ENCODE results near the gene DPYSL5.

The DPYSL5 gene

DNA sequence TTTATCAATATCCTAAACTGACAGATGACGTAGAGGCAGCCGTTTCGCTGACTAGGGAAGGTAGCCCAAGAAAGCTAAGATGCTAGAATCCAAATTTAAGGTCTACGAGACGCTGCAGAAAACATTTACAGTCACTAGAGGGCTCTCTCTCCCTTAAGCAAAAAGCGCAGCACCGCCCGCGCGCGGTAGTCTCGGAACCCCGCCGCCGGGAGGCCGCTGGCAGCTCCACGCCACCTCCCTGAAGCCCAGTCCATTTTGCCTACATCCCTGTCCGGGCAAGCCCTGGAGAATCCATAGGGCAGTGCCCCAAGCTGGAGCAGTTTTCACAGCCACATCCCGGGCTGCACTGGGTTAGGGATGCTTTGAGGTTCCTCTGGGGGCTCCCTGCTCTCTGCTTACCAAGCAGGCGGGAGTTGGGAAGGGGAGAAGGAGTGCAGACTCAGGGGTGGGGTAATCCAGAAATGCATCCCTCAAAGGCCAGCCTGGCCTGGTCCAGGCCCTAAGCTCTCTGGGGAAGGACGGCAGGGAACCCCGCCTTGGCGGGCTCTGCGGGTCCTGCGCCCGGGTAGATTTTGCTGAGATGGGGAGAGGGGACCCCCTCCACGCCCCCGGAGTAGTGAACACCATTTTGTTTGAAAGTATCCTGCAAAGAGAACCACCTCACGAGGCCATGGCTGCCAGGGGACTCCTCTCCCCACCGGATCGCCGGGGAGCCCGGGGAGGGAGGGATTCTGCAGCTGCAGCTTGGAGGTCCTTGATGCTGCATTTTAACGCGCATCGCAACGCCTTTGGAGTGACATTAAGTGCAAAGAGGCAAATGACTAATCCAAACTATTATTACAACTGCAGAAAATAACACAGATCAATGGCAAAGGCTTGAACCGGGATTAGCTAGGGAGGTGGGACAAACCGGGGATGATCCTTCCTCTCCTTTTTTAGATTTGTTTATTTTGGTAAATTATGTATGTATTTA, 1.3 kb upstream of the DPYSL5 start:
- DNase-seq: peak; percentile 13 to 62 (median 39)

DNA sequence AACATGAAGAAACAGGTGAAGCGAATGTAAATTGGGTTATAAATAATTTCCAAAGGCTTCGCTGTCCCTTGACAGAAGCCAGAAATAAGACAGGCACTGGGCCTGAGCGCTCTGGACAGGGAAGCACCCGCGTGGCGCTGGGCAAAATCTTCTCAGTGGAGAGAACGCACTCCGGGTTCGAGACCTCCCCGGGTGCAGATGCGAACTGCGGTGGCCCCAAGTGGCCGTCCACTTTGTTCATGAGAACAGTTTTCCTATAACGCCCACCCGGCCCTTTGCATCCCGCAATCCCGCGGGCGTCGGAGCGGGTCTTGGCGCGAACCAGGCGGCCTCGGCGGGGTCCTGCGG, 651 bp upstream of the DPYSL5 start:
- peak in 1 of 6 experiments; percentile 19 for DNase-seq

DNA sequence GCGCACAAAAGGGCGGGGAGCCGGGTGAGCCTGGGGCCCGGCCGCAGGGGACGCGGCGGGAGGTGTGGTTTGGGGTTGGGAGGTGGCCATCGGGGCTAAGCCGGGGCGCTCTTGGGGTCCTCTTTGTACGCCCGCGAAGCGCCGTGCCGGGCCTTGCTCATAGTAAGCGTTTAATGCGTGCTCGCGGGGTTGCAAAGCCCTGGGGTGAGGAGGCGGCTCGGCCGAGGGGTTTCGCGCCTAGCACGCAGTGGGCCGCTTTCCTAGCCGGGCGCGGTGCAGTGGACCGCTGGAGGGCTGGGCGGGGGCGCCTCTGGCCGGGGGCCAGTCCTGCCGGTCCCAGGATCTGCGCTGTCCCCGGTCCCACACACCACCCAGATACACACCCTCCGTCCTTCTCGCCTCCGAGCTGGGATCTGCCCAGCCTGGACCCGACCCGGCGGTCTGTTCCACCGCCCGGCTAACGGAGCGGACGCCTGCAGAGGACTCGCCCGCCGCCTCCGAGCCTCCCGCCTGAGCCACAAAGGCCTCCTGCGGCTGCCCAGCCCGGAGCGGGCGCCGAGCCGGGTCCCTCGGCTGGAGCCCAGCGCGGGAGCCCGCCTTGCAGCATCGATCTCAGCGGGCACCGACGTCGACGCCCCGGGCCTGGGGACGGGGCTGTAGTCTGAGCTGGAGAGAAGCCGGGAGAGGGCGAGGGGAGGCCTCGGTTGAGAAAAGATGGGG, 564 bp downstream of the DPYSL5 start:
- peak in 3 of 6 experiments; percentile 17 to 29 (median 22) for DNase-seq

DNA sequence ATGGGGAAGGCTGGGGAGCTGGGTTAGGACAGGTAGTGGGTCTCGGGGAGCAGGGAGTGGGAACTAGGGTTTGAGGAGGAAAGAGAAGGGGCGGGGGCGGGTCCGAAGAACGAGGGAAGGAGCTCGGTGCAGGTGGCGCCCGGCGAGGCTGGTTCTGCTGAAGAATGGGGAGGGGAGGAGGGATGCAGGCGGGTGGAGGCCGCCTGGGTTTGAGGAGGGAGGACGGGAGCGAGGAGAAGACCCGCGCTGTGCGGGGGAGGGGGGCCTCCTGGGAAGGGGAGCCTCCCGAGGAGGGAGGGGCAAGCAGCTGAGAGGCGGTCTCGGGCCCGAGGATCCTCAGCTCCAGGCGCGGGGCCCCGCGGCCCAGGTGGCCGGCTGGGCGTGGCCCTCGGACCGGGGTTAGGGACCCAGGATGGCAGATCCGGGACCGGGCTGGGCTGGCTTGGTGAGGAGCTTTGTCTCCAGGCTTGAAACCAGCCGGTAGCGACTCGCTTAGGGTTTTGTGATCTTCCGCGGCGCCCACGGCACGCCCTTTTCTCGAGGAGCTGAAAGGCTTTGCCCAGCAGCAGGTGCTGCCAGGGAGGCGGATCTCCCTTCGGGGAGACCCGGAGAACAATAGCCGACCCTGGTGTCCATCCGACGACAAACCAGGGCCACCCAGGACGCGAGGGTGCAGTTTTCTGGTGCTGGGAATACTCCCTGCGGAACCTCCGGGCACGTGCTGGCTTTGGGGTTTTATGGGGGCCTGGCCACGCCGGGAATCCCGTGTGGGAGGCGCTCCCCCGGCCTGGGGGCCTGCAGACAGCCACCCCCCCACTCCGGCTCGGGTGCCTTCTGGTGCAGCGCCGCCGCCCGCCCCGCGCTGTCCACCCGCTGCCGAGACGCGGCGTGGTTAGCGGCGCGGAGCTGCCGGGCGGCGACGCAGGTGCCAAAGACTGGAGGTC, 1.4 kb downstream of the DPYSL5 start:
- peak in 1 of 6 experiments; percentile 11 for DNase-seq

DNA sequence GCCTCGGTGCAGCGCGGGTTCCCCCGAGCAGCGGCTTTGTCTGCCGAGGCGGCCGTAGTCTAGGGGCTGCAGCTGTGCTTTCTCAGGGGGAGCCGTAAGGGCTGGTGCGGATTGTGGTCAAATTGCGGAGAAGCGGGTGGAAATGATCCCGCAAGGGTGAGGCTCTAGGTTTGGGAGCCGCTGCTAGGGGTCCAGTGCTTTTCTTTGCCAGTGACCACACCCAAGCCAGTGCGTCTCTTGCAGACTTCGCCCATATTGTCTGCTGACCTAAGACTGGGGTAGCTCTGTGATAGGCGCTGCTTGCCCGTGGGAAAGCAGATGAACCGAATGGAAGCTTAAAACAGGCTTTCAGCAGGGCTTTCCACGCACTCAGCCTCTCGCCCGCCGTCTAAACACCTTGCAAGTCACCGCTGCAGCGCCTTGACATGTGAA, 2.1 kb downstream of the DPYSL5 start:
- no peak for DNase-seq

DNA sequence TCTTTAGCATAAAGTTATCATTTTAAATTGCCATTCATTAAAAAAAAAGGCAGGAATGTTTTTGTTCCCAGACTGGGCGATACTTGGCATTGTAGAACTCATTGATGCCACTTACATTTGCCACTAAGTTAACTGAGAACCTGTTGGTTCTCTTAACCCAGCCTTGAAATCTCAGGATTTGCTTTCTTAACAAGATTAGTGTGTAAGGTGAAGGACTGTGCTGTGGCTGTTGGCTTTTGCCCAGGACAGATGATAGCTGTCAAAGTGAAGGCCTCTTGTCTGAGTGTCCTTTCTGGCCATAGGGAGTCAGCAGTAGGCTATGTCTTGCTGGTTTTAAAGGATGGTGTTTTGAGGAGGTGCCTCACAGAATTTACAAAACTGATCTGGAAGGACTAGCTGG, 2.6 kb downstream of the DPYSL5 start:
- DNase-seq: no peak

DNA sequence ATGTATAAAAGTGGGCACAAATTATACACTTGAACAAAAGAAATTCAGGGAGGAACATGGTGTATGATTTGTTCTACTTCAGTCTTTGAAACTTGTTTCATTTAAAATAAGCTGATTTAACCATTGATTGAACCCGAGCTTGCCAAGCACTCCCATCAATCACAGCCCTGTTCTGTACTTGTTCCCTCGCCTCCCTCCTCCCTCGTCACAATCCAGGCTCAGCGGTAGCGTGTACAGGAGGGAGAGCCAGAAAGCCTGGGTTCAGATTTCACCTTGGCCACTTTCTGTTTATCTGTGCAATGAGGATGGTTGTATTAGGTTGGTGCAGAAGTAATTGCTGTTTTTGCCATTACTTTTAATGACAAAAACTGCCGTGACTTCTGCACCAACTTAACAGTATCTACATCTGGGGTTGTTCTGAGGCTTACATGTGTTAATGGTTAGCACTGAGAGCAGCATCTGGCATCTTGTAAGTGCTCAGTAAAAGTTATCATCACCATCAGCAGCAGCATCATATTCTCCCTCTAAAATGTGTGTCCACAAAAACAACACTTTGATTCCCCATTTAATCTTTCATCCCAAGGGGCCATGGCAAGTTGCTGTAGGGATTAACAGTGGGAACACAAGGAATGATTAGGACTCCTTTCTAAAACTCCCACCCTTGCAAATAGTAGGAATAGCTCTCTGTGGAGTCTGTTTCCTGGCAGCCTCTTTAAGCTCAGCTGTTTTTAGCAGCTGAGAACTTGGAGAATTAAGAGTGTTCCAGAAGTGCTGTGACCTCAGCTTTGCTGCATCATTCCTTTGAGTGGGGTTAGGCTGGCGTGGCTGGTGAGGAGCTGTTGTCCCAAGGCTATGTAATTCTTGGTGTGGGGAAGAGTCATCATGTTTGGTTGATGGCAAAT, 4.7 kb downstream of the DPYSL5 start:
- no peak for DNase-seq

DNA sequence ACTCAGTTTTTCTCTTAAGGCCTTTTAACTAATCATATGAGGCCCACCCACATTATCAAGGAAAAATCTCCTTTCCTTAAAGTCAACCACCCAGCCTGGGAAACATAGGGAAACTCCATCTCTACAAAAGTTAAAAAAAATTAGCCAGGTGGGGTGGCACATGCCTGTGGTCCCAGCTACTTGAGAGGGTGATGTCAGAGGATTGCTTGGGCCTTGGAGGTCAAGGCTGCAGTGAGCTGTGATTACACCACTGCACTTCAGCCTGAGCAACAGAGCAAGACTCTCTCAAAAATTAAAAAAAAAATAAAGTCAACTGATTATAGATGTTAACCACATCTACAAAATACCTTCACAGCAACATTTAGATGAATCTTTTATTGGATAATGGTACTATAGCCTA, 5.8 kb downstream of the DPYSL5 start:
- no peak for DNase-seq

DNA sequence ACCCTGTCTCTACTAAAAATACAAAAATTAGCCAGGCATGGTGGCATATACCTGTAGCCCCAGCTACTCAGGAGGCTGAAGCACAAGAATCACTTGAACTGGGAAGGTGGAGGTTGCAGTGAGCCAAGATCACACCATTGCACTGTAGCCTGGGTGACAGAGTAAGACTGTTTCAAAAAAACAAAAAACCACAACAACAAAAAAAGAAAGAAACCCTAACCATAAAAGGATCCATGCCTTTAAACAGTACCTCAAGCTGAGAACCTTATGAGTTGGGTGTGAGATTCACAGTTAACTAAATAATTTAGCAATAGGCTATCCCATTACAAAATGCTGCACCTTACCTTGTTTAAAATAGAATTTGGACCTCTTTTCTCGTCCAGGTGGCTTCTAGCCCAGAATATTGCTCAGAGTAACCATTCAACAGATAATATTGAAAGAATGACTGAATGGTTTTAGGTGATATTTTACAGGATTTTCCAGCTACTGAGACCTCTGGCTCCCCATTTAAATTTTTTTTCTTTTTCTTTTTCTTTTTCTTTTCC, 6.4 kb downstream of the DPYSL5 start:
- peak in 1 of 6 experiments; percentile 2 for DNase-seq

DNA sequence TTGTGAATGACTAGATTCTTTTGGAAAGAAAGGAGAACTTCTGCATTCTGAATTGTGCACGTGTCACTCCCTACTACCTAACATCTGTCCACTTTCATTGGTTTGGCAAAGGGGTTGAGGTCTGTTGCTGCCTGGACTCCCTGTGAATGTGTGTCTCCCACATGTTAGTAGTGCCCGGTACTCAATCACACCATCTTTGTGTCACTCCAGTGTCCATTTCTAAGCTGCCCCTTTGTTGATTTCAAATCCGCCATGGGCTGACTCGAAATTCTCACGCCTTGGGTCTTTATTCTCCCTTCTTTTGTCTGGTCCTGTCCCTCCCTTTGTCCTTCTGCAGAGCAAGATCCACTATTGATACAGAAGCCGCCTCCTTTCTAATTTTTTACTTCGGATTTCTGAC, 7.5 kb downstream of the DPYSL5 start:
- no peak for DNase-seq

DNA sequence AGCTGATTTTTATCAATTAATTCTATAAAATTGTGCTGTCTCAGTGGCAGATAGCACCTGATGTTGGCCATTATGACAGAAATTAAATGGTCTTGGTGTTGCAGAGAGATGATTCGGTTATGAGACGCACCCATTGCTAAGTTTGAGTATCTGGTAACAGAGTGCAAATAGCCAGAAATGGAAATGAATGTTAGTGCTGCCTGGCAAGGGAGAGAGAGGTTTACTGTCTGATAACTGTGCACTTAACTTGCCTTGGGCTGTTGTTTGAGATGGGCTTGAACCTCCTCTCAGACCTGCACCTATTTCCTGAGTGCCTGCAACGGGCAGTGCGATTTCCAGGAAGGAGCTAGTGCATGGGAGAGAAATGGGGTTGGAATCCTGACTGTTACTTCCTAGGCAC, 11.7 kb downstream of the DPYSL5 start:
- no peak for DNase-seq

DNA sequence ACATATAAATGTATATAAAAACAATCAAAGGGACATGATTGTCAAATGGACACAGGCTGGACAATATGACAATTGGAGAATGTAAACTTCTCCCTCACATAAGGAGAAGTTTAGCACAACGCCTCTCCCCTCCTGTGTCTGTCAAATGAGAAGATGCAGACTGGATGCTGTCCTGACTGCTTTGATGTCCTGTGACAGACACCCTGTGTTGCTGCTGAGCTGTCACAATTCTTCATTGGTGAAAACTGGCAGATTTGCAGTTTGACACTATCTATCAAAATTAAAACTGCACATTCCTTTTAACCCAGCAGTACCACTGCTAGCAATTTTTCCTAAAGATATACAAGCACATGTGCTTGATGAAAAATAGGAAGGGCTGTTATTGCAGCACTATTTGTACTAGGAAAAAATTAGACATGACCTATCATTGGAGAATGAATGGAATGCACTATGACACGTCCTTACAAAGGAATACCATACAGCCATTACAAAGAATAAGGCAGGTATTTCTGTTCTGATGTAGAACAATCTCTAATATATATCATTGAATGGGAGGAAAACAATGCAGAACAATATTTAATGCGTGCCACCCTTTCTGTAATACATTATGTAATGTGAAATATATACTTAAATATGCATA, 12.4 kb downstream of the DPYSL5 start:
- DNase-seq: no peak

DNA sequence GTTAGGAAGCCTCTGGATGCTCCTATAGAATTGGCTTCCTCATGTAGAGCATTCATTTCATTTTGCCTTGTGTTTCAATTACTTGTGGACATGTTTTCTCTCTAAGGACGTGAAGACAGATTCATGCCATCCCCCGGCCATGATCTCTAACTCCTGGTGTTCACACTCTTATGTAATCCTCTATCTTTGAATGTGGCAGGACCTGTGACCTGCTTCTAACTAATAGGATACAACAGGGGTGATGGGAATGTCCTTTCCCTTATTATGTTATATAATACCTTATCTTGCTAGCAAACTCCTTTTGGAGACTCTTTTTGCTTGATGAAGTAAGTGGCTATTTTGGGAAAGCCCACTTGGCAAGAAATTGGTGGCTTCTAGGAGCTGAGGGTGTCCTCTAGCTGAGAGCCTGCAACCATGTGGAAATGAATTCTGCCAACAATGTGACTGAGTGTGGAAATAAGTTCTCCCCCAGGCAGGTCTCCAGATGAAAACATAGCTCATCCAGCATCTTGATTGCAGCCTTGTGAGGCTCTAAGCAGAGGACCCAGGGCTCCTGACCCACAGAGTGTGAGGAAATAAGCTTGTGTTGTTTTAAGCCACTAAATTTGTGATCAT, 13.8 kb downstream of the DPYSL5 start:
- DNase-seq: no peak

DNA sequence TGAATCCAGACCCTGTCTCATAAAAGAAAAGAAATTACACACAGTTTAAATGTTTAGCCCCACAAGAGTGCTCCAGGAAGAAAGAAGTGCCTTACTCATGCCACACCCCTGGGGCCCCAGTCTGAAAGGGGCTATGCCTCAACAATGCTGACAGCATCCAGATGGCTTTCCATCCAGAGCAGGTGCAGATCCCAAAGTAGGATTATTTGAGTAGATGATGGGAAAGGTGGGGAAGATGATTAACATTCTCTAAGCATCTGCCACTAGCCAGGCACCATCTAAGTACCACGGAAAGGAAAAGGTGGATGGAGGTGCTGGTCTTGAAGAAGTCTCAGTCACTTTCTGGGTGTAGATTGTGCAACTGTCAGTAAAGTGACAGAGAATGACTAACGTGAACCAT, 16.3 kb downstream of the DPYSL5 start:
- DNase-seq: no peak

DNA sequence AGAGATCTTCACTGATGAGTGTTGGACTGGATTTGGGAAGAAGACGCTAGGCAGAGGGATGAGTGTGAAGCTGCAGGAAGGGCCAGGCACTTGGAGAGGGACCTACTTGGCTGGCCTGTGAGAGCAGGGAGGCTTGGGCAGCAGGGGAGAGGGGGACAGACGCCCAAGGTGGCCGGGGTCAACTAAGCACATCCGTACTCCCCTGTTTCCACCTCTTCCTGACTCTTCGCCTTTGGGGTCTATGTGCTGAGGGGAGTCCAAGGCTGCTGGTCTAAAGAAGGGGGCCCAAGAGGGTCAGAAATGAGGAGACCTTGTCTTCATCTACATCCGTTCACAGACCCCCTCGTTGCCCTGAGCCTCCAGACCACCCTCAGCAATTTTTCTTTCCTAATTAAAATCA, 16.7 kb downstream of the DPYSL5 start:
- no peak for DNase-seq

DNA sequence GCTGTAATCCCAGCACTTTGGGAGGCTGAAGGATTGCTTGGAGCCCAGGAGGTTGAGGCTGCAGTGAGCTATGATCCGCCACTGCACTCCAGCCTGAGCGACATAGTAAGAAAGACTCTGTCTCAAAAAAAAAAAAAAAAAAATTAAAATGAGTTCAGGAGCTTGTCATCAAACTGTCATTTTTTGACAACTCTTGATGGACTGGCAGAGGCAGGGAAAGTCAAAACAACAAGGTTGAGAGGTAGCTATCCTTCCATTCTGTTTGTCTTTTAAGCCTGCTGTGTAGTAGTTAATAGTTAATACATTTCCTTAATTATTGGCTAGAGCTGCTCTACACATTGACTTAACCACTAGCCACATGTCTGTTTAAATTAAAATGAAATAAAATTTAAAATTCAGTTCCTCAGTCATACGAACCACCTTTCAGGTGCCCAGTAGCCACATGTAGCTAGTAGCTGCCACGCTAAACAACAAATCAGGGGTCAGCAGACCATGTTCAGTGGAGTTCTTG, 22.7 kb downstream of the DPYSL5 start:
- no peak for DNase-seq

DNA sequence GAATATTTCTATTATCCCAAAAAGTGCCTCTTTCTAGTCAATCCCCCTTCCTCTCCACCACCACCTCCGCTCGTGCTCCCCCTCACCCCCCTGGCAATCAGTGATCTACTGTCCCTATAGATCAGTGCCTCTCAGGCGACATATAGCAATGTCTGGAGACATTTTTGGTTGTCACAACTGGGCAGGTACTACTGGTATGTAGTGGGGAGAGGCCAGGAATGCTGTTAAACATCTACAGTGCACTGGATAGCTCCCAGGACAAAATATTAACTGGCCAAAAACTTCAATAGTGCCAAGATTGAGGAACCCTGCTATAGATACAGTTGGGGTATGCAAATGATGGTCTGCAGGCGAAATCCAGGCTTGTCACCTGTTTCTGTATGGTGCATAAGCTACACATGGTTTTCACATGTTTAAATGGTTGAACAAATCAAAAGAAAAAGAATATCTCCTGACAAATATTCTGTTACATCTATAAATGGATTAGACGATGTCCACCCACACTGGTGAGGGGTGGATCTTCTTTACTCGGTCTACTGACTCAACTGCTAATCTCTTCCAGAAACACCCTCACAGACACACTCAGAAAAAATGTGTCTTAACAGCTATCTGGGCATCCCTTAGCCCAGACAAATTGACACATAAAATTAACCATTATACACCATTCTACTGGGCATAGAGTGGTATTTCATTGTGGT, 25.5 kb downstream of the DPYSL5 start:
- DNase-seq: no peak

DNA sequence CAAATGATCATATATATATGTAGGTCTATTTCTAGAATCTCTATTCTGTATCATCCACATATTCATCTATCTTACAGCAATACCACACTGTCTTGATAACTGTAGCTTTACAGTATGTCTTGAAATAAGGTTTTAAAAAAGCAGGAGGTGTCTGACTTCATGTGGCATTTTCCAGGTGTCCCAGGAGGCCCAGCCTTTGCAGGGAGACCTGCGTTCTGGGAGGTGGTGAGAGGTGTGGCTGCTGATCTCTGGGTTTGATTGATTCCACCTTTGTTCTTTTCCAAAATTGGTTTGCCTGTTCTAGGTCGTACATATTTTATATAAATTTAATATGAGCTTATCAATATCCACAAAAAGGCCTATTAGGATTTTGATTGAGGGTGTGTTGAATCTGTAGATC, 26.6 kb downstream of the DPYSL5 start:
- DNase-seq: no peak

DNA sequence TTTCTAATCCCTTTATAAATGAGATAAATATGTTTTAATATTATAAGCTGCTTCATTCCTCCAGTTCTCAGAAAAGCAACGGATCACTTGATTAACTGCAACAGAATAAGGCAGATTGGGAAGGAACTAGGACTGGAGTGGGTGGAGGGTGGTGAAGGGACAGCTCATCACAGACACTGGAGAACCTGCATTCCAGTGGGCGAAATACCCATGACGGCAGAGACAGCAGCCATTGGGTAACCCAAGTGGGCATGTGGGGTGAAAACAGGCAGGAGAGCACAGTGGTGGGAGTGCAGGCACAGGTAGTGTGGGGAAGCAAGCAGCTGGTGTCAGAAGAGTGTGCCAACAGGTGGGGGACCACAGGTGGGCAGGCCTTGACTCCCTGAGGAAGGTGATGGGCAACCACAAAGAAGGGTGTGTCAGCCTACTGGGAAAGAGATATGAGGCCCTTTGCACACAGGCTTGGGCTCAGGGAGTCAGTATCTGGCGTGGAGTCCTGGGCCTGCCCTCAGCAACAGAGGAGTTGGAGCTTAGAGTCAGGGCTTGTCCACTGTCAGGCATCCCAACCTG, 27.2 kb downstream of the DPYSL5 start:
- no peak for DNase-seq

Data from stimulated activated naive CD4-positive, alpha-beta T cell (primary cell).